Stimulated activated naive CD8-positive, alpha-beta T cell treated with anti-CD3 and anti-CD28 coated beads, Interleukin-15, Interleukin-2, amounts not matched to agents 100 ng/mL and 50 ng/mL, for 24 hours (primary cell): ENCODE data around the gene JPT2.
"Not testable (repeated sequence)": the region's sequence is repeated elsewhere in the genome, so short reads cannot be mapped to it uniquely, and the experiment has no call there.

Source experiments
- H3K27ac Mint-ChIP-seq: one replicate; pipeline ENCODE4 v1.8.0; 2021; ENCODE audit warnings: mild to moderate bottlenecking, mixed read lengths
- H3K27me3 Mint-ChIP-seq: one replicate; pipeline ENCODE4 v1.8.0; 2021; ENCODE audit warnings: mixed read lengths
- H3K36me3 Mint-ChIP-seq: one replicate; pipeline ENCODE4 v1.8.0; 2021; ENCODE audit warnings: low read depth, mixed read lengths
- H3K4me1 Mint-ChIP-seq: one replicate; pipeline ENCODE4 v1.8.0; 2021; ENCODE audit warnings: low read depth, mixed read lengths
- H3K4me3 Mint-ChIP-seq: one replicate; pipeline ENCODE4 v1.8.0; 2021; ENCODE audit warnings: mild to moderate bottlenecking, mixed read lengths
- H3K9me3 Mint-ChIP-seq: one replicate; pipeline ENCODE4 v1.8.0; 2021; ENCODE audit warnings: mixed read lengths

Gene JPT2

GRCh38 chr16:1678500-1679098 lies 520 bp downstream of the JPT2 start:
- peak overlapping the region; percentile 93 for H3K27ac Mint-ChIP-seq
- peak overlapping the region; percentile 94 for H3K4me3 Mint-ChIP-seq
- H3K27me3 Mint-ChIP-seq = no peaks in the 10 kb centered on the region
- peaks cover 25% of the 10 kb centered on the region for H3K36me3 Mint-ChIP-seq
- H3K4me1 Mint-ChIP-seq = peaks cover 30% of the 10 kb centered on the region
- H3K9me3 Mint-ChIP-seq = no peaks in the 10 kb centered on the region

GRCh38 chr16:1680361-1680760 lies 2.3 kb downstream of the JPT2 start:
- H3K27ac Mint-ChIP-seq = no peak overlapping the region
- H3K4me1 Mint-ChIP-seq = peaks cover 30% of the 10 kb centered on the region
- H3K36me3 Mint-ChIP-seq = peaks cover 18% of the 10 kb centered on the region
- peak overlapping the region; percentile 94 for H3K4me3 Mint-ChIP-seq
- H3K27me3 Mint-ChIP-seq = no peaks in the 10 kb centered on the region
- no peaks in the 10 kb centered on the region for H3K9me3 Mint-ChIP-seq

- no peaks in the 10 kb centered on the region for H3K27me3 Mint-ChIP-seq
- peaks cover 21% of the 10 kb centered on the region for H3K36me3 Mint-ChIP-seq
- H3K27ac Mint-ChIP-seq = no peak overlapping the region
- no peaks in the 10 kb centered on the region for H3K9me3 Mint-ChIP-seq
- H3K4me3 Mint-ChIP-seq = no peak overlapping the region
- H3K4me1 Mint-ChIP-seq = peaks cover 30% of the 10 kb centered on the region
Measured at GRCh38 chr16:1681032-1681431, 3.0 kb downstream of the JPT2 start.

- Mint-ChIP-seq H3K27ac (no peak overlapping the region), H3K36me3 (peaks cover 66% of the 10 kb centered on the region), H3K4me3 (no peak overlapping the region)
Measured at GRCh38 chr16:1687427-1688316, 9.6 kb downstream of the JPT2 start.

GRCh38 chr16:1688807-1689560 lies 10.9 kb downstream of the JPT2 start:
- Mint-ChIP-seq H3K27ac (no peak overlapping the region), H3K9me3 (no peaks in the 10 kb centered on the region)

More at GRCh38 chr16:1687427-1688316, 9.6 kb downstream of the JPT2 start:
- Mint-ChIP-seq H3K4me1 (peaks cover 12% of the 10 kb centered on the region), H3K27me3 (no peaks in the 10 kb centered on the region), H3K9me3 (no peaks in the 10 kb centered on the region)

GRCh38 chr16:1689853-1690252 lies 11.8 kb downstream of the JPT2 start:
- H3K9me3 Mint-ChIP-seq = no peaks in the 10 kb centered on the region
- peaks cover 78% of the 10 kb centered on the region for H3K36me3 Mint-ChIP-seq
- no peaks in the 10 kb centered on the region for H3K27me3 Mint-ChIP-seq
- H3K4me3 Mint-ChIP-seq = no peak overlapping the region
- H3K27ac Mint-ChIP-seq = no peak overlapping the region
- peaks cover 12% of the 10 kb centered on the region for H3K4me1 Mint-ChIP-seq

More at GRCh38 chr16:1688807-1689560, 10.9 kb downstream of the JPT2 start:
- Mint-ChIP-seq H3K36me3 (peaks cover 72% of the 10 kb centered on the region), H3K4me1 (peaks cover 12% of the 10 kb centered on the region), H3K27me3 (no peaks in the 10 kb centered on the region), H3K4me3 (no peak overlapping the region)

GRCh38 chr16:1690810-1691209 lies 12.7 kb downstream of the JPT2 start:
- no peaks in the 10 kb centered on the region for H3K9me3 Mint-ChIP-seq
- H3K4me3 Mint-ChIP-seq = no peak overlapping the region
- H3K27ac Mint-ChIP-seq = no peak overlapping the region
- H3K4me1 Mint-ChIP-seq = peaks cover 12% of the 10 kb centered on the region
- peaks cover 73% of the 10 kb centered on the region for H3K36me3 Mint-ChIP-seq
- H3K27me3 Mint-ChIP-seq = no peaks in the 10 kb centered on the region

- no peaks in the 10 kb centered on the region for H3K9me3 Mint-ChIP-seq
- H3K4me1 Mint-ChIP-seq = peaks cover 12% of the 10 kb centered on the region
- H3K36me3 Mint-ChIP-seq = peaks cover 71% of the 10 kb centered on the region
- no peak overlapping the region for H3K4me3 Mint-ChIP-seq
- no peaks in the 10 kb centered on the region for H3K27me3 Mint-ChIP-seq
- H3K27ac Mint-ChIP-seq = no peak overlapping the region
Measured at GRCh38 chr16:1691276-1691675, 13.2 kb downstream of the JPT2 start.

- peaks cover 75% of the 10 kb centered on the region for H3K36me3 Mint-ChIP-seq
- no peaks in the 10 kb centered on the region for H3K9me3 Mint-ChIP-seq
- no peaks in the 10 kb centered on the region for H3K27me3 Mint-ChIP-seq
- no peak overlapping the region for H3K27ac Mint-ChIP-seq
- peaks cover 12% of the 10 kb centered on the region for H3K4me1 Mint-ChIP-seq
- no peak overlapping the region for H3K4me3 Mint-ChIP-seq
Measured at GRCh38 chr16:1691956-1692355, 13.9 kb downstream of the JPT2 start.

- Mint-ChIP-seq H3K27ac (no peak overlapping the region), H3K4me1 (no peaks in the 10 kb centered on the region), H3K36me3 (peaks cover 74% of the 10 kb centered on the region), H3K9me3 (no peaks in the 10 kb centered on the region), H3K27me3 (no peaks in the 10 kb centered on the region), H3K4me3 (no peak overlapping the region)
Measured at GRCh38 chr16:1696863-1697262, 18.8 kb downstream of the JPT2 start.

- H3K4me3 Mint-ChIP-seq = no peak overlapping the region
- H3K27ac Mint-ChIP-seq = no peak overlapping the region
- no peaks in the 10 kb centered on the region for H3K4me1 Mint-ChIP-seq
- peaks cover 71% of the 10 kb centered on the region for H3K36me3 Mint-ChIP-seq
- no peaks in the 10 kb centered on the region for H3K9me3 Mint-ChIP-seq
- no peaks in the 10 kb centered on the region for H3K27me3 Mint-ChIP-seq
Measured at GRCh38 chr16:1698680-1699079, 20.6 kb downstream of the JPT2 start.

GRCh38 chr16:1700246-1700645 lies 22.2 kb downstream of the JPT2 start:
- Mint-ChIP-seq H3K9me3 (no peaks in the 10 kb centered on the region), H3K27me3 (no peaks in the 10 kb centered on the region), H3K4me1 (peaks cover 11% of the 10 kb centered on the region), H3K36me3 (peaks cover 60% of the 10 kb centered on the region), H3K4me3 (no peak overlapping the region), H3K27ac (no peak overlapping the region)

GRCh38 chr16:1701216-1701878 lies 23.3 kb downstream of the JPT2 start:
- no peaks in the 10 kb centered on the region for H3K27me3 Mint-ChIP-seq
- no peaks in the 10 kb centered on the region for H3K9me3 Mint-ChIP-seq
- peaks cover 59% of the 10 kb centered on the region for H3K36me3 Mint-ChIP-seq
- H3K27ac Mint-ChIP-seq = peak overlapping the region; percentile 5
- H3K4me1 Mint-ChIP-seq = peaks cover 15% of the 10 kb centered on the region
- H3K4me3 Mint-ChIP-seq = no peak overlapping the region

GRCh38 chr16:1705324-1705687 lies 27.2 kb downstream of the JPT2 start:
- peak overlapping the region; percentile 100 for H3K4me3 Mint-ChIP-seq
- peaks cover 25% of the 10 kb centered on the region for H3K36me3 Mint-ChIP-seq
- peaks cover 40% of the 10 kb centered on the region for H3K4me1 Mint-ChIP-seq
- peak overlapping the region; percentile 98 for H3K27ac Mint-ChIP-seq
- H3K27me3 Mint-ChIP-seq, H3K9me3 Mint-ChIP-seq: not testable (repeated sequence)
